T-helper 2 cell treated with Interferon-gamma antibody and Interleukin-4, amounts not matched to agents 5 μg/mL and 100 μg/mL, for 36 hours (primary cell): ENCODE data around the gene FBLIM1.

Experiments used
- DNase-seq: peaks from one replicate; pipeline ENCODE4 v3.0.0; 2021; ENCODE audit warnings: low spot score
- H3K27ac Mint-ChIP-seq: one replicate; pipeline ENCODE4 v1.8.0; 2021; ENCODE audit warnings: mild to moderate bottlenecking, mixed read lengths
- H3K27me3 Mint-ChIP-seq: one replicate; pipeline ENCODE4 v1.8.0; 2021; ENCODE audit warnings: low read depth, mixed read lengths
- H3K36me3 Mint-ChIP-seq: one replicate; pipeline ENCODE4 v1.8.0; 2021; ENCODE audit warnings: low read depth, mixed read lengths
- H3K4me1 Mint-ChIP-seq: one replicate; pipeline ENCODE4 v1.8.0; 2021; ENCODE audit warnings: low read depth, mixed read lengths
- H3K4me3 Mint-ChIP-seq: one replicate; pipeline ENCODE4 v1.8.0; 2022; ENCODE audit warnings: mild to moderate bottlenecking, moderate library complexity, mixed read lengths
- H3K9me3 Mint-ChIP-seq: one replicate; pipeline ENCODE4 v1.8.0; 2021; ENCODE audit warnings: mixed read lengths

FBLIM1 gene

DNA sequence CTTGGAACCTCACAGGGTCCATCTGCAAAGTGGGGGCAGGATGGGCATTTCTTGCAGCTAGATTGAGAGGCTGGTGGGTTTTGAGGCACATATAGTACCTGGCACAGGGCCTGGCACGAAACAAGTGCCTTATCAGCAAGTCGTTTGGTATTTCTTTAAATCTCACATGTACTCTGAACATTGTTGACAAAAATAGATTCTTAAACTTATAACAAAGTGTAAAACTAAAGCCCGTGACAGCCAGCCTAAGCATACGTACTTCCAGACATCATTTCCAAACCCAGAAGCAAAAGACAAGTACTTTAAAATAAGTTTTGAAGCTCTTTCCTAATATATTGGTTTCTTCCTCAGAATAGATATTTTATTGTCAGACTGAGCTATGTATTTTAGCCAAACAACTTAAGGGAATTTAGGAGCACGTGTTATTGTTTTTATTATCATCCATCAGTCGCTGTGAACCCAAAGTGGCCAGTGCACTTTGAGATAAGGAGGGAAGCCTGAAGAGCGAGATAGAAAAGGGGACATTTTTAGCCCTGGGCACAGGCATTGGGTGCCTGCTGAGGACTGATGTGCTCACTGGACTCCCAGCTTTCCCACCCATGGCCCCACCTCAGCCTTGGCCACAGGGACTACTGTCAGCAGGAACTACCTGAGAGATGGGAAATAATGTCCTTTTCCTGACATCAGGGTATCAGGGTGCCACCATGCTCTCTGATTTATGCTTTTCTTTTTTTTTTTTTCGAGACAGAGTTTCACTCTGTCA is 3.0 kb downstream of the FBLIM1 start:
- no peak overlapping the region for H3K4me3 Mint-ChIP-seq
- DNase-seq: no peak
- H3K27me3 Mint-ChIP-seq: peaks cover 37% of the 10 kb centered on the region
- peaks cover 4% of the 10 kb centered on the region for H3K4me1 Mint-ChIP-seq
- H3K36me3 Mint-ChIP-seq: no peaks in the 10 kb centered on the region
- no peaks in the 10 kb centered on the region for H3K9me3 Mint-ChIP-seq
- no peak overlapping the region for H3K27ac Mint-ChIP-seq

DNA sequence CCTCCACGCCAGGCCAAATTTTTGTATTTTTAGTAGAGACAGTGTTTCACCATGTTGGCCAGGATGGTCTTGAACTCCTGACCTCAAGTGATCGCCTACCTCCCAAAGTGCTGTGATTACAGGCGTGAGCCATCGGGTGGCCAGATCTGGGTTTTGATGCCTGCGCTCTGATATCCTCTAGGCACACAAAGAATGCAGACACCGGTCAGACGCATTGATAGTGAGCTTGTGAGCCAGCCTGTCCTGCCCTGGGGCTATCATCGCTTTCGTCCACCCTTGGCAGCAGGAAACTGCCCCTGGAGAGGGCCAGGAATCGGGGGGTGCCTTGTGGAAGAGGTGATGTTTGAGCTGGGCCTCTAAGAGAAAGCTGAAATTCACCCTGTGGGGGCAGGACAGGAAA is 4.0 kb downstream of the FBLIM1 start:
- Mint-ChIP-seq H3K9me3 (no peaks in the 10 kb centered on the region), H3K27ac (no peak overlapping the region), H3K36me3 (no peaks in the 10 kb centered on the region), H3K4me3 (no peak overlapping the region), H3K27me3 (peaks cover 27% of the 10 kb centered on the region), H3K4me1 (peaks cover 2% of the 10 kb centered on the region)
- no peak for DNase-seq

DNA sequence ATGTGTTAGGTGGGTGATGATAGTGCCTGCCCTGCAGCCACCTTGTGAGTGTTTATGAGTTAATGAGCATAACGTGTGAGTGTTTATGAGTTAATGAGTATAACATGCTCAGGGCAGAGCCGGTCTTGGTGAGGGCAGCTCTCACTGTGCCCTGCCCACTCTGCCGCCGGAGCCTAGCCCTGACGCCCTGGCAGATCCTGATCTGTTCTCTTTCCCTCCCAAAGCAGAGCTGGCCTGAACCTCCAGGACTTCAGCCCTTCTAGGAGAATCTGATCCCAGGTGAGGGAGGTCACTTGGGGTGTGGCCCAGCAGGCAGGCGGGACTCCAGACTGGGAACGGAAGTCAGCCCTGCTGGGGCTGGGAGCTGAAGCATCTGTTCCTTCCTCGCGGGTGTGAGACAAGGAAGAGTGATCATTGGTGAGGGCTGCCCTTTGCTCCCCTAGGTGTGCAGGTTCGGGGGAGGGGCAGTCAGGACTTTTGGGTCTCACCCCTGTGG is 5.7 kb downstream of the FBLIM1 start:
- DNase-seq: no peak
- Mint-ChIP-seq H3K27me3 (peaks cover 23% of the 10 kb centered on the region), H3K9me3 (no peaks in the 10 kb centered on the region), H3K4me3 (no peak overlapping the region), H3K4me1 (no peaks in the 10 kb centered on the region), H3K27ac (no peak overlapping the region), H3K36me3 (no peaks in the 10 kb centered on the region)

DNA sequence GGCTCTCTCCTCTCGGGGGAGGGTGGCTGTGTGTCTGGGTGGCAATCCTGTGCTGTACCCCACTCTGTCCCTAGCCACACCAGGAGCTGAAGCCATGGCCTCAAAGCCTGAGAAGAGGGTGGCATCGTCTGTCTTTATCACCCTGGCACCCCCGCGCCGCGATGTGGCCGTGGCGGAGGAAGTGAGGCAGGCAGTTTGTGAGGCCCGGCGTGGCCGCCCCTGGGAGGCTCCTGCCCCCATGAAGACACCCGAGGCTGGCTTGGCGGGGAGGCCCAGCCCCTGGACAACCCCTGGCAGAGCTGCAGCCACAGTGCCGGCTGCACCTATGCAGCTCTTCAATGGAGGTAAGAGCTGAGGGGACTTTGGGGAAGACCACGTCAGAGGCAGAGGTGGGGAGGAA is 6.3 kb downstream of the FBLIM1 start:
- Mint-ChIP-seq H3K27ac (no peak overlapping the region), H3K9me3 (no peaks in the 10 kb centered on the region), H3K4me1 (no peaks in the 10 kb centered on the region), H3K4me3 (no peak overlapping the region), H3K27me3 (peaks cover 17% of the 10 kb centered on the region), H3K36me3 (no peaks in the 10 kb centered on the region)
- DNase-seq: no peak

DNA sequence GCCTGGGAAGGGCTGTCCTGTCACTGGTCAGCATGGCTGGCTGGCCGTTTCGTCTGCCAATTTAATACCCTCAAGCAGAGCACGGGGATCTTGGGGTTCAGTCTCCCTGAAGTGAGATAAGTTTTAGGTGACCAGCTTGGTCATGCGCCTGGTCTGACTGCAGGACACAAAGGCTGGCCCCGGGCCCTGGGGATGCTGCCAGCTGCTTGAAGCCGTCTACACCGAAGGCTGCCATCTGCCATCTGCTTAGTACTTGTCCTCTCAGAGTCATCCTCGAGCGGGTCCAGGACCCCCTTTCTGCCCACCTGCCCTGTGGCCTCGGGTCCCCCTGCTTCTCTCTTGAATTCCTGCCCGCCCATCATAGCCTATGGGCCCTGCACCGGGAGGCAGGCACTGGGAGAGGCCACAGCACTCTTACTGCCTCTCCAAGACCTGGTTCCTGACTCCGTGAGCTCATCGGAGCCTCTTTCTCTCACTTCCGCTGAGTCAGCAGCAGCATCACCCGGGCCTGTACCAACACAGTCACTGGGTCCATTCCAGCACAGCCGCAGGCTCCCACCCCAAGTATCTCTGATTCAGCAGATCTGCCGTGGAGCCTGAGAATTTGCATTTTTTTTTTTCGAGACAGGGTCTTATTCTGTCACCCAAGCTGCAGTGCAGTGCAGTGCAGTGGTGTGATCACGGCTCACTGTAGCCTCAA is 7.0 kb downstream of the FBLIM1 start:
- H3K4me3 Mint-ChIP-seq: no peak overlapping the region
- no peaks in the 10 kb centered on the region for H3K9me3 Mint-ChIP-seq
- H3K27me3 Mint-ChIP-seq: peaks cover 12% of the 10 kb centered on the region
- no peak overlapping the region for H3K27ac Mint-ChIP-seq
- H3K4me1 Mint-ChIP-seq: no peaks in the 10 kb centered on the region
- no peaks in the 10 kb centered on the region for H3K36me3 Mint-ChIP-seq
- DNase-seq: no peak

DNA sequence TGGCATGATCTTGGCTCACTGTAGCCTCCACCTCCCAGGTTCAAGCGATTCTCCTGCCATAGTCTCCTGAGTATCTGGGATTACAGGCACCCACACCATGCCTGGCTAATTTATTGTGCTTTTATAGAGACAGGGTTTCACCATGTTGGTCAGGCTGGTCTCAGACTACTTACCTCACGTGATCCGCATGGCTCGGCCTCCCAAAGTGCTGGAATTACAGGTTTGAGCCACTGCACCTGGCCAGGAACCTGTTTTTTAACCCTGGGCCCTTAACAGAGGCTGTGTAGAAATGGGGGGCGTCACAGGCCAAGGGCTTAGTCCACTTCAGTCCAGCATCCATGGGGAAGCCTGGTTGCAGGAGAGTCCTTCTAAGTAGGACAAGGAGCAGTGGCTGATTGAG is 9.3 kb downstream of the FBLIM1 start:
- Mint-ChIP-seq H3K4me1 (no peaks in the 10 kb centered on the region), H3K36me3 (no peaks in the 10 kb centered on the region), H3K27me3 (peaks cover 3% of the 10 kb centered on the region), H3K4me3 (no peak overlapping the region), H3K9me3 (no peaks in the 10 kb centered on the region), H3K27ac (no peak overlapping the region)
- DNase-seq: no peak

DNA sequence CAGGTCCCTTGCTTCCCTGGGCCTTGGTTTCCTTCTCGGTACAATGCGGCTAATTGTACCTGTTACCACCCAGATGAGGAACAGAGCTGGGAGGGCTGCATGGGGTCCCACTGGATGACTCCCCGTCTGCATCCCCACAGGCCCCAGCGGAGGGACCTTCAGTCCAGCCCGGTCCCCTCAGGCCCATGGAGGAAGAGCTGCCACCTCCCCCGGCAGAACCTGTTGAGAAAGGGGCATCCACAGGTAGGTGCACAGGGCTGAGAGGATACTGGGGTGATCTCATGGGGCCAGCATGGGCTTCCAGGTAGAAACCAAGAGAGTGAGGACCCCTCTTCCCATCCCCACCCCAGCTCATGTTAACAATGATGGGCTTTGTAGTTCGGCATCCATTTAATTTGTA is 9.8 kb downstream of the FBLIM1 start:
- H3K4me3 Mint-ChIP-seq: no peak overlapping the region
- no peaks in the 10 kb centered on the region for H3K4me1 Mint-ChIP-seq
- no peaks in the 10 kb centered on the region for H3K36me3 Mint-ChIP-seq
- no peaks in the 10 kb centered on the region for H3K9me3 Mint-ChIP-seq
- H3K27ac Mint-ChIP-seq: no peak overlapping the region
- no peak for DNase-seq
- H3K27me3 Mint-ChIP-seq: peaks cover 3% of the 10 kb centered on the region

DNA sequence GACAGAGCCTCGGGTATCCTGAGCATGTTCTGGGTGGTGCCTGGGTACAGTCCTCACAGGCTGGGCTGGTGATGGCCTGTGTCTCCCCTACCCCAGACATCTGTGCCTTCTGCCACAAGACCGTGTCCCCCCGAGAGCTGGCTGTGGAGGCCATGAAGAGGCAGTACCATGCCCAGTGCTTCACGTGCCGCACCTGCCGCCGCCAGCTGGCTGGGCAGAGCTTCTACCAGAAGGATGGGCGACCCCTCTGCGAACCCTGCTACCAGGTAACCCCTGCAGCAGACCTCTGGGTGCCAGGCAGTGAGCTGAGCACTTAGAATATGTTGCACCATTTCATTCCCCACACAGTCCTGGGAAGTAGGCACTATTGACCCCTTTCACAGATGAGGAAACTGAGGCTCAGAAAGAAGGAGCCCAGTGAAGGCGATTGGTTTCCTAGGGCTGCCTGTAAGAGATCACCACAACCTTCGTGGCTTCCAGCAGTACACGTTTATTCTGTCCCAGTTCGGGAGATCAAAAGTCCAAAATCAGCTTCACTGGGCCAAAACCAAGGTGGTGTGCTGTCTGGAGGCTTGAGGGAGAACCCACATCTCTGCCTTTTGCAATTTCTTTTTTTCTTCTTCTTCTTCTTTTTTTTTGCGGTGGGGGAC is 11.8 kb downstream of the FBLIM1 start:
- H3K9me3 Mint-ChIP-seq: no peaks in the 10 kb centered on the region
- no peaks in the 10 kb centered on the region for H3K36me3 Mint-ChIP-seq
- H3K4me3 Mint-ChIP-seq: no peak overlapping the region
- no peak for DNase-seq
- peaks cover 3% of the 10 kb centered on the region for H3K27me3 Mint-ChIP-seq
- H3K4me1 Mint-ChIP-seq: no peaks in the 10 kb centered on the region
- no peak overlapping the region for H3K27ac Mint-ChIP-seq

DNA sequence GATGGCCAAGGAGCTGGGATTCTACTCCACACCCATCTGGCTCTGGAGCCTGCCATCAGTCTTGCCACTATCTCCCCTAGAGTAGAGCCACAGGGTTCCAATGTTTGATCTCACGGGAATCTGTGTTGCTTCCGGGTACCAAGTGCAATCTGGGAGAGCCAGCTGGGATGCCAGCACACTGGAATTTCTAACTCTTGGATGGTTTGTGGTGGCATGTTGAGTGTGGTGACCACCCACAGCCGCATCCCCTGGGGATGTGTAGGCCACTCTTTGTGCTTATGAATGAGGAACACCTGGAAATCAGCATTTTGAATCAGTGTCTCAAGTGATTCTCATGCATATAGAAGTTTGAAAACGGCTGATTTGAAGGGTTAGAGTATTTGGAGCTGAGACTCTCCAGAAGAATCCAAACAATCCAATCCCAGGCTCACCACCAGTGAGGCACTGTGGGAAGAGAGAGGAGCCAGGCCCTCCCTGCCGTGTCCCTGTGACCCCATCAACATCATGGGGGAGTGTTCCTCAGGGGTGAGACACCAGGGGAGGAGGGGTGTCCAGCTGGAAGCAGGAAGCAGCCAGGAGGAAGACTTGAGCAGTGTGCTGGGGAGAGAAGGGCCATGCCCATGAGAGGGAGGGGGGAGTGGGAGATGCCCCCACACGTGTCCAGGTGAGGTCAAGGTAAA is 13.4 kb downstream of the FBLIM1 start:
- Mint-ChIP-seq H3K27me3 (peaks cover 3% of the 10 kb centered on the region), H3K36me3 (no peaks in the 10 kb centered on the region), H3K4me1 (no peaks in the 10 kb centered on the region), H3K4me3 (no peak overlapping the region), H3K27ac (no peak overlapping the region), H3K9me3 (no peaks in the 10 kb centered on the region)
- DNase-seq: no peak

DNA sequence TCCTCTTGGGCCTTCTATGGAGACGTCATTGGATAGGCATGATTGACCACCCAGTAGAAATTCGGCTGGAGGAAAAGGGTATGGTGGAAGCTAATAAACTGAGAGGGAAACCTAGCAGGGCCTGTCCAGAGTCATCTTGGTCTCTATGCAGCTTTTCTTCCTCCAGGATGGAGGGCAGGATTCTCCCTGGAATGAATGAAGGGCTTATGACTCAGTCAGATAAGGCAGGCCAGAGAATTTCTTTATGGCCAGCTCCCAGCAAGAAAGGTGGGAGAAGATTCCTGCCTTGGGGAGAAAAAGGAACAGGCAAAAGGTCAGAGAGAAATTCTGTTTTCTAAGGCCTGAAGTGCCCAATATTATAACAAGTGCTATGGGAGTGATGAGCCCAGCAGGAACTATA is 17.1 kb downstream of the FBLIM1 start:
- Mint-ChIP-seq H3K9me3 (no peaks in the 10 kb centered on the region), H3K27me3 (peaks cover 3% of the 10 kb centered on the region), H3K4me1 (no peaks in the 10 kb centered on the region), H3K36me3 (no peaks in the 10 kb centered on the region), H3K4me3 (no peak overlapping the region), H3K27ac (no peak overlapping the region)
- no peak for DNase-seq

DNA sequence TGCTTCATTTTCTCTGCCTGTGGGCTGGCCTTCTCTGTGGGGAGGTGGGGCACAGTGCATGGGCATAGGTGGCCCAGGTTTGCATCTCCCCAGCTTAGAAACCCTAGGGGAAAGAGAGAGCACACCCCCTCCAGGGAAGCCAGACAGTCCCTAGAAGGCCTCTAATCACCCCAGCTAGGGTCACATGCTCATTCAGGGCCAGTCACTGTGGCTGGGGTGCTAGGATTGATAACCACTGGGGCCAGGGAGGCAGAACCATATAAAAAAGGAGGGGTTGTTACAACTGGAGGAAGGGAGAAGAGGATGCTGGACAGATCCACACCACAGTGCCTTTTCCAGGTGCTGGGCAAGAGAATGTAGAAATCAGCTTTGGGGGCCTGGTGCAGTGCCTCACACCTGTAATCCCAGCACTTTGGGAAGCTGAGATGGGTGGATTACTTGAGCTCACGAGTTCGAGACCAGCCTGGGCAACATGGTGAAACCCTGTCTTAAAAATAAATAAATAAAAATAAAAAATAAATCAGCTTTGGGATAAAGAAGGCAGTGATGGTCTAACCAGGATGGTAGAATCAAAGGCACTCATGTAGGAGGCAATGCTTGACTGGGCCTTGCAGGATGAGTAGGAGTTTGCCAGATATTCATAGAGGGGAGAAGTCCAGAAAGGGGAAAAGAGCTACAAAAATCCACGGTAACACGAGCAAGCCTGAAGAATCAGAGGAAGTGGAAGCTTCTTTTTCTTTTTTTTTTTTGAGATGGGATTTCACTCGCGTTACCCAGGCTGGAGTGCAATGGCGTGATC is 19.5 kb downstream of the FBLIM1 start:
- Mint-ChIP-seq H3K36me3 (no peaks in the 10 kb centered on the region), H3K9me3 (no peaks in the 10 kb centered on the region), H3K4me1 (no peaks in the 10 kb centered on the region), H3K27me3 (peaks cover 3% of the 10 kb centered on the region), H3K27ac (no peak overlapping the region), H3K4me3 (no peak overlapping the region)
- DNase-seq: no peak

DNA sequence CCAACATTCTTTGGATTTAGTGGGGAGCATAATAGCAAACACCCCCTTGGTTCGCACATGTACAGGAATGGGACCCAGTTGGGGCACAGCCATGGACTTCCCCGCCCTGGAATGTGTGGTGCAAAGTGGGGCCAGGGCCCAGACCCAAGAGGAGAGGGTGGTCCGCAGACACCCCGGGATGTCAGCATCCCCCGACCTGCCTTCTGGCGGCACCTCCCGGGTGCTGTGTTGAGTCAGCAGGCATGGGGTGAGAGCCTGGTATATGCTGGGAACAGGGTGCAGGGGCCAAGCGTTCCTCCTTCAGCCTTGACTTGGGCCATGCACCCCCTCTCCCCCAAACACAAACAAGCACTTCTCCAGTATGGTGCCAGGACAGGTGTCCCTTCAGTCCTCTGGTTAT is 27.1 kb downstream of the FBLIM1 start:
- Mint-ChIP-seq H3K9me3 (no peaks in the 10 kb centered on the region), H3K4me1 (no peaks in the 10 kb centered on the region), H3K27me3 (no peaks in the 10 kb centered on the region), H3K4me3 (no peak overlapping the region), H3K36me3 (no peaks in the 10 kb centered on the region), H3K27ac (no peak overlapping the region)
- DNase-seq: no peak

DNA sequence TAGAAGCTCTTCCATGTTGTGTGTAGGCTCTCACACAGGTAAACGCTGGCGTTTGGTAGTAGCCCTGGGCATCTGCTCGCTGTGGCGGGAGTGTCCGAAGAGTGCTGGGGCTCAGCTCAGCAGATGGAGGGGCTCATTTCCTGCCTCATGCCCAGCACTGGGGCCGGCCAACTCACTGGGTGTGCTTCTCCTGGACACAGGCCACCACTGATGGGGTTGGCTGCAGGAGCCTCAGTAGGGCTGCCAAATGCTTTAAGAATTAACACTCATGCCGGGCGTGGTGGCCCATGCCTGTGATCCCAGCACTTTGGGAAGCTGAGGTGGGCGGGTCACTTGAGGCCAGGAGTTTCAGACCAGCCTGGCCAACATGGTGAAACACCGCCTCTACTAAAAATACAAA is 28.0 kb downstream of the FBLIM1 start:
- H3K9me3 Mint-ChIP-seq: no peaks in the 10 kb centered on the region
- H3K4me3 Mint-ChIP-seq: no peak overlapping the region
- H3K4me1 Mint-ChIP-seq: no peaks in the 10 kb centered on the region
- DNase-seq: no peak
- no peak overlapping the region for H3K27ac Mint-ChIP-seq
- H3K27me3 Mint-ChIP-seq: no peaks in the 10 kb centered on the region
- no peaks in the 10 kb centered on the region for H3K36me3 Mint-ChIP-seq
